Mesendoderm (in vitro differentiated cells): ENCODE measurements around the gene MID1.

Experiments
- DNase-seq: peaks from one replicate; pipeline ENCODE4 v3.0.0; 2013
- H2AK5ac ChIP-seq: 2 replicates; pipeline ENCODE4 v1.6.1; 2013; ENCODE audit warnings: low read length, inconsistent platforms
- H2BK120ac ChIP-seq: 2 replicates; pipeline ENCODE4 v1.6.1; 2013; ENCODE audit warnings: low read depth, mild to moderate bottlenecking, low read length, moderate library complexity, mixed read lengths
- H2BK15ac ChIP-seq: replicated peaks from 2 replicates; pipeline ENCODE4 v1.6.1; 2013; ENCODE audit warnings: low read depth, mild to moderate bottlenecking, moderate library complexity
- H2BK5ac ChIP-seq: 2 replicates; pipeline ENCODE4 v1.6.1; 2013; ENCODE audit warnings: low read length, inconsistent platforms
- H3K18ac ChIP-seq: 2 replicates; pipeline ENCODE4 v1.6.1; 2013; ENCODE audit warnings: mild to moderate bottlenecking, low read length, mixed read lengths
- H3K23ac ChIP-seq: one replicate; pipeline ENCODE4 v1.6.1; 2013; ENCODE audit warnings: low read length
- H3K27ac ChIP-seq: 2 replicates; pipeline ENCODE4 v1.5.1; 2013; ENCODE audit warnings: low read depth, mild to moderate bottlenecking, inconsistent platforms, low read length, moderate library complexity
- H3K27me3 ChIP-seq: 2 replicates; pipeline ENCODE4 v1.6.1; 2013; ENCODE audit warnings: low read length, control low read depth, mild to moderate bottlenecking, inconsistent platforms; ENCODE audit not compliant: insufficient read depth, poor library complexity
- H3K36me3 ChIP-seq: 2 replicates; pipeline ENCODE4 v1.6.1; 2013; ENCODE audit warnings: low read length, inconsistent platforms; ENCODE audit not compliant: control insufficient read depth, insufficient read depth
- H3K4ac ChIP-seq: one replicate; pipeline ENCODE4 v1.6.1; 2013; ENCODE audit warnings: low read depth, mild to moderate bottlenecking, low read length, moderate library complexity
- H3K4me1 ChIP-seq: 2 replicates; pipeline ENCODE4 v1.6.1; 2013; ENCODE audit warnings: low read depth, low read length, inconsistent platforms; ENCODE audit not compliant: control insufficient read depth
- H3K4me2 ChIP-seq: 2 replicates; pipeline ENCODE4 v1.6.1; 2013; ENCODE audit warnings: low read length
- H3K4me3 ChIP-seq: 2 replicates; pipeline ENCODE4 v1.5.1; 2013; ENCODE audit warnings: mild to moderate bottlenecking, low read length
- H3K56ac ChIP-seq: one replicate; pipeline ENCODE4 v1.6.1; 2013; ENCODE audit warnings: low read length
- H3K79me1 ChIP-seq: 2 replicates; pipeline ENCODE4 v1.6.1; 2013; ENCODE audit warnings: low read length, inconsistent platforms
- H3K79me2 ChIP-seq: 2 replicates; pipeline ENCODE4 v1.6.1; 2013; ENCODE audit warnings: mild to moderate bottlenecking, low read length; ENCODE audit not compliant: control insufficient read depth, insufficient read depth
- H3K9ac ChIP-seq: 2 replicates; pipeline ENCODE4 v1.6.1; 2013; ENCODE audit warnings: low read length, inconsistent platforms
- H4K5ac ChIP-seq: one replicate; pipeline ENCODE4 v1.6.1; 2013; ENCODE audit warnings: low read length
- H4K8ac ChIP-seq: one replicate; pipeline ENCODE4 v1.6.1; 2013; ENCODE audit warnings: low read depth, mild to moderate bottlenecking, control low read depth, low read length, moderate library complexity
- WGBS: extraction: QIAGEN DNeasy Blood & Tissue Kit; methylation state at CpG from one replicate; pipeline ENCODE4 v1.1.7; 2013; ENCODE audit warnings: low lambda C conversion rate, missing lambda C conversion rate; ENCODE audit not compliant: insufficient coverage; ENCODE audit errors: extremely low coverage; 5-methylcytosine and 5-hydroxymethylcytosine counted together

Gene MID1

GRCh38 chrX:10501611-10502010, 118.8 kb downstream of the MID1 start:
- no CpG with 5 or more reads among the region's 6 CpGs for WGBS
- H2AK5ac ChIP-seq: no peak overlapping the region
- H2BK5ac ChIP-seq: no peak overlapping the region

GRCh38 chrX:10496345-10496965, 123.9 kb downstream of the MID1 start:
- Histone ChIP-seq H2BK15ac (no peak overlapping the region), H3K79me2 (no peaks in the 10 kb centered on the region), H3K36me3 (no peaks in the 10 kb centered on the region), H3K27me3 (no peaks in the 10 kb centered on the region), H3K4me1 (no peaks in the 10 kb centered on the region), H3K4me3 (no peak overlapping the region), H2BK120ac (no peak overlapping the region), H4K8ac (no peak overlapping the region), H3K4ac (no peak overlapping the region), H3K9ac (no peak overlapping the region), H3K18ac (no peak overlapping the region), H3K4me2 (no peak overlapping the region), H3K27ac (no peak overlapping the region), H3K79me1 (no peaks in the 10 kb centered on the region), H2AK5ac (no peak overlapping the region), H4K5ac (no peak overlapping the region), H2BK5ac (no peak overlapping the region), H3K56ac (no peak overlapping the region), H3K23ac (no peak overlapping the region)
- no peak for DNase-seq

More at GRCh38 chrX:10501611-10502010, 118.8 kb downstream of the MID1 start:
- Histone ChIP-seq H2BK15ac (no peak overlapping the region), H3K36me3 (no peaks in the 10 kb centered on the region), H2BK120ac (no peak overlapping the region), H3K9ac (no peak overlapping the region), H3K4me3 (no peak overlapping the region), H3K4me1 (no peaks in the 10 kb centered on the region), H3K79me1 (no peaks in the 10 kb centered on the region), H3K79me2 (no peaks in the 10 kb centered on the region), H3K4me2 (no peak overlapping the region), H3K27me3 (no peaks in the 10 kb centered on the region), H4K5ac (no peak overlapping the region), H4K8ac (no peak overlapping the region), H3K23ac (no peak overlapping the region), H3K18ac (no peak overlapping the region), H3K56ac (no peak overlapping the region), H3K4ac (no peak overlapping the region), H3K27ac (no peak overlapping the region)
- DNase-seq: no peak

- H3K4ac ChIP-seq: no peak overlapping the region
These were observed 124.7 kb downstream of the MID1 start for GRCh38 chrX:10495677-10496076.

GRCh38 chrX:10492250-10492649, 128.1 kb downstream of the MID1 start:
- H4K5ac ChIP-seq: no peak overlapping the region
- H3K79me1 ChIP-seq: no peaks in the 10 kb centered on the region
- no peak overlapping the region for H4K8ac ChIP-seq
- H3K4me1 ChIP-seq: no peaks in the 10 kb centered on the region
- no peak overlapping the region for H3K9ac ChIP-seq
- H2AK5ac ChIP-seq: no peak overlapping the region
- H3K56ac ChIP-seq: no peak overlapping the region
- H3K4ac ChIP-seq: no peak overlapping the region
- H3K4me2 ChIP-seq: no peak overlapping the region
- DNase-seq: peak; percentile 82
- no peaks in the 10 kb centered on the region for H3K36me3 ChIP-seq
- H3K27me3 ChIP-seq: no peaks in the 10 kb centered on the region
- no peak overlapping the region for H3K4me3 ChIP-seq
- H3K23ac ChIP-seq: no peak overlapping the region
- no peak overlapping the region for H3K27ac ChIP-seq
- H3K18ac ChIP-seq: no peak overlapping the region
- no peak overlapping the region for H2BK120ac ChIP-seq
- H2BK5ac ChIP-seq: no peak overlapping the region
- H3K79me2 ChIP-seq: no peaks in the 10 kb centered on the region
- H2BK15ac ChIP-seq: no peak overlapping the region

More at GRCh38 chrX:10495677-10496076, 124.7 kb downstream of the MID1 start:
- Histone ChIP-seq H2BK120ac (no peak overlapping the region), H3K4me2 (no peak overlapping the region), H4K5ac (no peak overlapping the region), H3K4me1 (no peaks in the 10 kb centered on the region), H4K8ac (no peak overlapping the region), H3K9ac (no peak overlapping the region), H3K4me3 (no peak overlapping the region), H2BK15ac (no peak overlapping the region), H3K27me3 (no peaks in the 10 kb centered on the region), H3K79me1 (no peaks in the 10 kb centered on the region), H2BK5ac (no peak overlapping the region), H2AK5ac (no peak overlapping the region), H3K36me3 (no peaks in the 10 kb centered on the region), H3K18ac (no peak overlapping the region), H3K27ac (no peak overlapping the region), H3K23ac (no peak overlapping the region), H3K56ac (no peak overlapping the region), H3K79me2 (no peaks in the 10 kb centered on the region)
- WGBS: no CpG with 5 or more reads among the region's 3 CpGs
- DNase-seq: no peak

- Histone ChIP-seq H3K4me3 (no peak overlapping the region), H3K27ac (no peak overlapping the region), H3K23ac (no peak overlapping the region), H3K4me1 (no peaks in the 10 kb centered on the region), H2BK5ac (no peak overlapping the region), H4K8ac (no peak overlapping the region), H3K4me2 (no peak overlapping the region), H4K5ac (no peak overlapping the region), H2AK5ac (no peak overlapping the region), H3K79me1 (no peaks in the 10 kb centered on the region), H3K4ac (no peak overlapping the region), H3K9ac (no peak overlapping the region), H3K18ac (no peak overlapping the region), H3K27me3 (no peaks in the 10 kb centered on the region), H3K56ac (no peak overlapping the region), H2BK120ac (no peak overlapping the region), H2BK15ac (no peak overlapping the region), H3K36me3 (no peaks in the 10 kb centered on the region), H3K79me2 (no peaks in the 10 kb centered on the region)
- DNase-seq: no peak
- WGBS: no CpG with 5 or more reads among the region's 3 CpGs
These were observed 134.0 kb downstream of the MID1 start for GRCh38 chrX:10486373-10486772.

- Histone ChIP-seq H3K18ac (no peak overlapping the region), H3K4ac (no peak overlapping the region), H3K4me2 (no peak overlapping the region), H3K9ac (no peak overlapping the region), H3K4me1 (no peaks in the 10 kb centered on the region), H2BK120ac (no peak overlapping the region), H3K23ac (no peak overlapping the region), H3K79me1 (no peaks in the 10 kb centered on the region), H3K36me3 (no peaks in the 10 kb centered on the region), H3K27ac (no peak overlapping the region), H3K79me2 (no peaks in the 10 kb centered on the region), H2BK15ac (no peak overlapping the region), H4K8ac (no peak overlapping the region), H4K5ac (no peak overlapping the region), H2BK5ac (no peak overlapping the region), H3K4me3 (no peak overlapping the region), H2AK5ac (no peak overlapping the region), H3K56ac (no peak overlapping the region), H3K27me3 (no peaks in the 10 kb centered on the region)
- 100% methylated on average over 2 of the region's 3 CpGs for WGBS
- DNase-seq: no peak
These were observed 135.1 kb downstream of the MID1 start for GRCh38 chrX:10485326-10485725.
